ENCODE data around the gene ZFYVE28.

DNA sequence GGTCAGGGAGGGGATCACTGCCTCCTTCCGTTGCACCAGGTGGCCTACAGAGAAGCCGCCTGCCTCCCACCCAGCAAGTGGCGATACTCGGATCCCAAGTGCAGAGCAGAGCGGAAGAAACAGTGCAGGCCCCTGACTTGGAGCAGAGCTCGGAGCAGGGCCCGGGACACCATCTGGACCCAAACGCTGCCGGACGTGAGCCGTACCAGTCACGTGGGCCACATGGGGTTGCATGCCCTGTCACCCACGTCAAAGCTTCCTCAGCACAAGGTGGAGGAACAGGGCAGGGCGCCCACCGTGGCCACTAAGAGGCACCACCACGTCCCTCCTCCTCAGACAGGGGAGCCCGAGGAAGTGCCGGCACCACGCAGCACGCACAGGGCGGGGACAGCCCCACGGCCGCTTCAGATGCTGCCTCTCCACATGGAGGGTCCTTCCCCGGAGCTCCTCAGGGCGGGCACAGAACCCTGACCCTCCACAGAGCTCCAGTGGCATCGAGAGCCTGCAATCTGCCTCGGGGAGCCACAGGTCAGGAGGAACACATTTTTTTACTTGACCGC is 18.7 kb downstream of the ZFYVE28 start:
- TF ChIP-seq, protein P1, sequence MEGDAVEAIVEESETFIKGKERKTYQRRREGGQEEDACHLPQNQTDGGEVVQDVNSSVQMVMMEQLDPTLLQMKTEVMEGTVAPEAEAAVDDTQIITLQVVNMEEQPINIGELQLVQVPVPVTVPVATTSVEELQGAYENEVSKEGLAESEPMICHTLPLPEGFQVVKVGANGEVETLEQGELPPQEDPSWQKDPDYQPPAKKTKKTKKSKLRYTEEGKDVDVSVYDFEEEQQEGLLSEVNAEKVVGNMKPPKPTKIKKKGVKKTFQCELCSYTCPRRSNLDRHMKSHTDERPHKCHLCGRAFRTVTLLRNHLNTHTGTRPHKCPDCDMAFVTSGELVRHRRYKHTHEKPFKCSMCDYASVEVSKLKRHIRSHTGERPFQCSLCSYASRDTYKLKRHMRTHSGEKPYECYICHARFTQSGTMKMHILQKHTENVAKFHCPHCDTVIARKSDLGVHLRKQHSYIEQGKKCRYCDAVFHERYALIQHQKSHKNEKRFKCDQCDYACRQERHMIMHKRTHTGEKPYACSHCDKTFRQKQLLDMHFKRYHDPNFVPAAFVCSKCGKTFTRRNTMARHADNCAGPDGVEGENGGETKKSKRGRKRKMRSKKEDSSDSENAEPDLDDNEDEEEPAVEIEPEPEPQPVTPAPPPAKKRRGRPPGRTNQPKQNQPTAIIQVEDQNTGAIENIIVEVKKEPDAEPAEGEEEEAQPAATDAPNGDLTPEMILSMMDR (IDR thresholded peaks at IDR 0.05), result no peak
- no peak for TF ChIP-seq POLR2A (IDR thresholded peaks at IDR 0.05)
